Esophagus (tissue), 2 donors: ENCODE measurements around the gene FSD2. TPM values are rescaled to one million over a fixed set of nuclear protein-coding genes. Genes with fewer than 3 reads are reported as not detected.

ENCODE experiments used
- H3K27ac ChIP-seq, 2 donors: one replicate each; pipeline ENCODE4 v1.5.1; 2013; ENCODE audit warnings: low read depth in 2 of 2, mild to moderate bottlenecking in 2 of 2, inconsistent platforms in 1 of 2, low read length in 1 of 2, moderate library complexity in 1 of 2
- H3K27me3 ChIP-seq, 2 donors: one replicate each; pipeline ENCODE4 v1.6.1; 2013; ENCODE audit warnings: low read length in 2 of 2, control low read depth in 1 of 2, mild to moderate bottlenecking in 1 of 2; ENCODE audit not compliant: insufficient read depth in 2 of 2, control insufficient read depth in 1 of 2
- H3K36me3 ChIP-seq, 2 donors: one replicate each; pipeline ENCODE4 v1.6.1; 2013; ENCODE audit warnings: low read length in 1 of 2; ENCODE audit not compliant: control insufficient read depth in 2 of 2, insufficient read depth in 2 of 2
- H3K4me1 ChIP-seq, 2 donors: one replicate each; pipeline ENCODE4 v1.6.1; 2013; ENCODE audit warnings: low read length in 1 of 2; ENCODE audit not compliant: control insufficient read depth in 2 of 2, insufficient read depth in 2 of 2
- H3K4me3 ChIP-seq, 2 donors: one replicate each; pipeline ENCODE4 v1.5.1; 2013; ENCODE audit warnings: low read length in 2 of 2, mild to moderate bottlenecking in 2 of 2, low read depth in 1 of 2, moderate library complexity in 1 of 2
- H3K9me3 ChIP-seq, 2 donors: one replicate each; pipeline ENCODE4 v1.6.1; 2013; ENCODE audit warnings: mild to moderate bottlenecking in 2 of 2, low read depth in 1 of 2, low read length in 1 of 2, moderate library complexity in 1 of 2; ENCODE audit not compliant: control insufficient read depth in 2 of 2, insufficient read depth in 1 of 2
- WGBS, 2 donors: extraction: QIAGEN DNeasy Blood & Tissue Kit; methylation state at CpG; one replicate each; pipeline ENCODE4 v1.1.7; 2013; 5-methylcytosine and 5-hydroxymethylcytosine counted together
- polyA plus RNA-seq, 2 donors: library from polyadenylated mRNA; stranded (reverse); fragments of 200-250 nt; gene quantifications; one replicate each; pipeline ENCODE4 v1.2.3, GENCODE V29; 2013
- donor health status: healthy with polysubstance abuse.
- donor health status: Bipolar disorder and iron deficiency.

Gene FSD2
- polyA plus RNA-seq, 2 donors, result 0.01 to 0.12 TPM

DNA sequence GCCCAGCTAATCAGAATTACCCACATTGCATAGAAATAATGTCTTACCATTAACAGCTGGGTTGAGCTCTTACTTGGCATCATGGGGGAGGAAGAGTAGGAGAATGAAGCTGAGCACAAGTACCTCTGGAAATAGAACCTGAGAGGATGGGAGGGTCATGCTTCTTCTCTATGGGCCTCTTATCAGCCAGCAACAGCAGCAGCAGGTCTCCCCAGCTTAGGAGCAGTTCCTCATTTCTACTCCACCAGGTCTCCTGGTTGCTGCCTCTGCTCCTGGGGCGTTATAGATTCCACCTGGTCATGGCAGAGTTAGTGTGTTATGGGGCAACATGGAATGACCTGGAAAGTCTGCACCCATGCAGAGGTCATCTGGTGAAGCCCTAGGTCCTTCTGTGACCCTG is 3.4 kb downstream of the FSD2 start:
- Histone ChIP-seq H3K4me3 (no peak overlapping the region), H3K36me3 (no peaks in the 10 kb centered on the region), H3K9me3 (no peaks in the 10 kb centered on the region), H3K27me3 (no peaks in the 10 kb centered on the region), H3K4me1 (no peaks in the 10 kb centered on the region), H3K27ac (no peak overlapping the region)
- WGBS, 2 donors, result 73 to 84% methylated on average over 1 of the region's 1 CpG

GRCh38 chr15:82799183-82799841 is 6.6 kb downstream of the FSD2 start:
- WGBS, 2 donors, result 78 to 80% methylated on average over 7 of the region's 7 CpGs
- H3K27ac ChIP-seq, result no peak overlapping the region
- H3K4me3 ChIP-seq, result no peak overlapping the region
- H3K9me3 ChIP-seq, result no peaks in the 10 kb centered on the region
- H3K27me3 ChIP-seq, result no peaks in the 10 kb centered on the region
- no peaks in the 10 kb centered on the region for H3K36me3 ChIP-seq
- no peaks in the 10 kb centered on the region for H3K4me1 ChIP-seq

DNA sequence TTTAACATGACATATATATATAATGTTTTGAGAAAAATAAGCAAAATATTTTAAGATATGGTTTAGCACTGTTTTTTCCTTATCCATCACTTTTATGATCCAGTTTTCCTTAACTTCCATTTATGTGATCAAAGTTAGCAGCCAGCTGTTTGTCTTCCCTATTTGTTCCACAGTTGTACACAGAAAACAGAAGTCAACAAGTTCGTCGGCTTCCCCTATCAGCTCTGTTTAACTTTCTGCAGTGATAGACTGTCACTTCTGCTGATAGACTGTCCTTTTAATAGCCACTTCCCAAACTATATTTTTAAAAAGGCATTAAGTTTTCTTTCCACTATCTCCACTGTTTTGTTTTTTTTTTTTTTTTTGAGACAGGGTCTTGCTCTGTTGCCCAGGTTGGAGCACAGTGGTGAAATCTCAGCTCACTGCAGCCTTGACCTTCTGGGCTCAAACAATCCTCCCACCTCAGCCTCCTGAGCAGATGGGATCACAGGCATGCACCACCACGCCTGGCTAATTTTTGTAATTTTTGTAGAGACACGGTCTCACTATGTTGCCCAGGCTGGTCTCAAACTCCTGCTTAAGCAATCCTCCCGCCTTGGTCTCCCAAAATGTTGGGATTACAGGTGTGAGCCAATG is 7.2 kb downstream of the FSD2 start:
- H3K4me3 ChIP-seq, result no peak overlapping the region
- H3K4me1 ChIP-seq, result no peaks in the 10 kb centered on the region
- no peaks in the 10 kb centered on the region for H3K9me3 ChIP-seq
- WGBS, 2 donors, result 71 to 86% methylated on average over 5 of the region's 5 CpGs
- no peak overlapping the region for H3K27ac ChIP-seq
- H3K27me3 ChIP-seq, result no peaks in the 10 kb centered on the region
- no peaks in the 10 kb centered on the region for H3K36me3 ChIP-seq

- H3K4me1 ChIP-seq, result no peaks in the 10 kb centered on the region
- no peaks in the 10 kb centered on the region for H3K9me3 ChIP-seq
- no peaks in the 10 kb centered on the region for H3K27me3 ChIP-seq
- WGBS, 2 donors, result 77 to 79% methylated on average over 4 of the region's 4 CpGs
- H3K27ac ChIP-seq, result no peak overlapping the region
- no peaks in the 10 kb centered on the region for H3K36me3 ChIP-seq
- H3K4me3 ChIP-seq, result no peak overlapping the region
Measured at GRCh38 chr15:82798104-82798503, 7.8 kb downstream of the FSD2 start.

DNA sequence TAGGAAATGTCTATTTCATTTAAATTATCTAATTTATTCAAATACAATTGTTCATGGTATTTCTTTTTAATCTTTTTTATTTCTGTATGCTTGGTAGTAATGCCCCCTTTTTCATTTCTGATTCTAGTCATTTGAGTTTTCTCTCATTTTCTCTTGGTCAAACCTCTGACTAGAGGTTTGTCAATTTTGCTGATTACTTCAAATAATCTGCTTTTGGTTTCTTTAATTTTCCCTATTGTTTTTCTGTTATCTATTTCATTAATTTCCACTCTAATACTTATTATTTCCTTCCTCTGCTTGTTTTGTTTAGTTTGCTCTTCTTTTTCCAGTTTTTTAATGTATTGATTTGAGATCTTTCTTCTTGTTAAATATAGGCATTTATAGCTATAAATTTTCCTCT is 12.1 kb downstream of the FSD2 start:
- Histone ChIP-seq H3K27me3 (no peaks in the 10 kb centered on the region), H3K27ac (no peak overlapping the region), H3K4me1 (no peaks in the 10 kb centered on the region), H3K4me3 (no peak overlapping the region), H3K36me3 (no peaks in the 10 kb centered on the region), H3K9me3 (no peaks in the 10 kb centered on the region)

DNA sequence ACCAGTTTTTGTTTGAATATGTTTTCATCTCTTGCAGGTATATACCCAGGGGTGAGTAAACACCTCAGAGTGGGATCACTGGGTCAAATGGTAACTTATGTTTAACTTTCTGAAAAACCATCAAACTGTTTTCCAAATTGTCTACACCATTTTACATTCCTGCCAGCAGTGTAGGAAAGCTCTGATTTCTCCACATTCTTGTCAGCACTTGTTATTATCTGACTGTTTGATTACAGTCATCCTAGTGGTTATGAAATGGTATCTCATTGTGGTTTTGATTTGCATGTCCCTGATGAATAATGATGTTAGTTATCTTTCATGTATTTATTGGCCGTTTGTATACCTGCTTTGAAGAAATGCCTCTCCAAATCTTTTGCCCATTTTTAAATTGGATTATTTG is 13.8 kb downstream of the FSD2 start:
- Histone ChIP-seq H3K9me3 (no peaks in the 10 kb centered on the region), H3K27ac (no peak overlapping the region), H3K4me3 (no peak overlapping the region), H3K27me3 (no peaks in the 10 kb centered on the region), H3K4me1 (no peaks in the 10 kb centered on the region), H3K36me3 (no peaks in the 10 kb centered on the region)
- WGBS, 2 donors, result 33 to 38% methylated on average over 1 of the region's 1 CpG

DNA sequence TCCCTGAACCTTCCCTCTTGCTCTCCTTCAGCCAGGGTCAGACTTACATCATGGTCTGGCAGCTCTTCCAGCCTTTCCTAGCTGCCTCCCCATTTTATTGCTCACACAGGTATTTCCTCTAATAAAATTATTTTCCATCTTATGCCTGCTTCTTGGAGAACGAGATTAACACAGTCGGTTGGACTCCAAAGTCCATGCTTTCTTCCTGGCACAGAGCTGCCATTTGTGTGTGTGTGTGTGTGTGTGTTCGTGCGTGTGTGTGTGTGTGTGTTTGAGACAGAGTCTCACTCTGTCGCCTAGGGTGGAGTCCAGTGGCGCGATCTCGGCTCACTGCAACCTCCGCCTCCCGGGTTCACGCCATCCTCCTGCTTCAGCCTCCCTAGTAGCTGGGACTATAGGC is 15.5 kb downstream of the FSD2 start:
- no peak overlapping the region for H3K4me3 ChIP-seq
- no peaks in the 10 kb centered on the region for H3K36me3 ChIP-seq
- H3K27ac ChIP-seq, result no peak overlapping the region
- WGBS, 2 donors, result 87 to 94% methylated on average over 11 of the region's 11 CpGs
- no peaks in the 10 kb centered on the region for H3K4me1 ChIP-seq
- H3K9me3 ChIP-seq, result no peaks in the 10 kb centered on the region
- no peaks in the 10 kb centered on the region for H3K27me3 ChIP-seq

- Histone ChIP-seq H3K27me3 (no peaks in the 10 kb centered on the region), H3K27ac (no peak overlapping the region), H3K9me3 (no peaks in the 10 kb centered on the region), H3K36me3 (no peaks in the 10 kb centered on the region), H3K4me1 (no peaks in the 10 kb centered on the region), H3K4me3 (no peak overlapping the region)
- 75 to 90% methylated on average over 1 of the region's 1 CpG for WGBS, 2 donors
Measured at GRCh38 chr15:82789491-82789890, 16.4 kb downstream of the FSD2 start.

- Histone ChIP-seq H3K36me3 (no peaks in the 10 kb centered on the region), H3K4me3 (no peak overlapping the region), H3K27me3 (no peaks in the 10 kb centered on the region), H3K9me3 (no peaks in the 10 kb centered on the region), H3K4me1 (no peaks in the 10 kb centered on the region), H3K27ac (no peak overlapping the region)
- WGBS, 2 donors, result 87 to 98% methylated on average over 2 of the region's 2 CpGs
Measured at GRCh38 chr15:82788496-82788895, 17.4 kb downstream of the FSD2 start.

- WGBS, 2 donors, result 80 to 82% methylated on average over 4 of the region's 4 CpGs
- no peak overlapping the region for H3K27ac ChIP-seq
- H3K27me3 ChIP-seq, result no peaks in the 10 kb centered on the region
- no peaks in the 10 kb centered on the region for H3K36me3 ChIP-seq
- H3K4me1 ChIP-seq, result no peaks in the 10 kb centered on the region
- no peaks in the 10 kb centered on the region for H3K9me3 ChIP-seq
- H3K4me3 ChIP-seq, result no peak overlapping the region
Measured at GRCh38 chr15:82781349-82781748, 24.5 kb downstream of the FSD2 start.
